HepG2 (cell line): ENCODE results near the gene VARS1. TPM values are rescaled to one million over a fixed set of nuclear protein-coding genes. Genes with fewer than 3 reads are reported as not detected.

Experiments used
- AGO2 ChIP-seq: fragments of 200-400 bp; formaldehyde crosslinking; optimal IDR thresholded peaks from 2 replicates; pipeline ENCODE3; 2017; ENCODE audit warnings: mild to moderate bottlenecking, low read depth, low read length, moderate library complexity
- ATM ChIP-seq: fragments of 450-650 bp; IDR thresholded peaks from 2 replicates; pipeline ENCODE4 v1.7.1; 2017; ENCODE audit warnings: mild to moderate bottlenecking, borderline replicate concordance
- EZH2 ChIP-seq: conservative IDR thresholded peaks from 2 replicates; pipeline ENCODE4 v1.6.1; 2012; ENCODE audit warnings: mild to moderate bottlenecking, low read depth, low read length, moderate library complexity
- GATA4 ChIP-seq: sonication (generic); IDR thresholded peaks from 2 replicates; pipeline ENCODE4 v1.6.1; 2016; ENCODE audit warnings: antibody characterized with exemption, low read depth, borderline replicate concordance
- PCBP1 ChIP-seq: fragments of 200-400 bp; formaldehyde crosslinking; IDR thresholded peaks from 2 replicates; pipeline ENCODE4 v1.6.1; 2017; ENCODE audit warnings: mild to moderate bottlenecking, low read depth, low read length, borderline replicate concordance
- PRPF4 ChIP-seq: fragments of 200-400 bp; formaldehyde crosslinking; IDR thresholded peaks from 2 replicates; pipeline ENCODE4 v1.6.1; 2016; ENCODE audit warnings: low read length, low read depth; ENCODE audit not compliant: poor library complexity, severe bottlenecking
- XRCC5 ChIP-seq: fragments of 200-400 bp; formaldehyde crosslinking; optimal IDR thresholded peaks from 2 replicates; pipeline ENCODE3; 2017; ENCODE audit warnings: mild to moderate bottlenecking, low read length
- ZNF264 ChIP-seq: sonication (generic); formaldehyde crosslinking; IDR thresholded peaks from 2 replicates; pipeline ENCODE4 v1.4.0; 2020; ENCODE audit warnings: missing genetic modification reagents
- ZNF354B ChIP-seq: sonication (generic); formaldehyde crosslinking; IDR thresholded peaks from 2 replicates; pipeline ENCODE4 v1.8.0; 2022; ENCODE audit warnings: mild to moderate bottlenecking, missing genetic modification reagents
- ZNF550 ChIP-seq: sonication (generic); formaldehyde crosslinking; IDR thresholded peaks from 2 replicates; pipeline ENCODE4 v1.4.0; 2020; ENCODE audit warnings: mild to moderate bottlenecking, missing genetic modification reagents, borderline replicate concordance
- ZNF576 ChIP-seq: sonication (generic); formaldehyde crosslinking; IDR thresholded peaks from 2 replicates; pipeline ENCODE4 v1.4.0; 2020; ENCODE audit warnings: mild to moderate bottlenecking, missing genetic modification reagents
- ZNF737 ChIP-seq: sonication (generic); formaldehyde crosslinking; IDR thresholded peaks from 2 replicates; pipeline ENCODE4 v1.5.0; 2020; ENCODE audit warnings: missing genetic modification reagents, mild to moderate bottlenecking, borderline replicate concordance
- ZNF775 ChIP-seq: sonication (generic); formaldehyde crosslinking; IDR thresholded peaks from 2 replicates; pipeline ENCODE4 v1.4.0; 2020; ENCODE audit warnings: missing genetic modification reagents, mild to moderate bottlenecking, moderate library complexity, borderline replicate concordance
- polyA plus RNA-seq, 8 experiments: library from polyadenylated mRNA; depleted of rRNA in 3 of 8; stranded (reverse) in 7 of 8; unstranded in 1 of 8; fragments of >200 nt; fragmentation: Illumina TruSeq in 4 of 8; extraction: Trizol in 4 of 8; gene quantifications; 2 replicates each; pipeline versions ENCODE4 v1.2.1 to v1.2.3, GENCODE V29; 2011 to 2016; ENCODE audit warnings: low read depth in 4 of 8, missing spikeins in 1 of 8, mixed read lengths in 1 of 8; ENCODE audit not compliant: insufficient read depth in 1 of 8
- total RNA-seq, 5 experiments: library from RNA; depleted of rRNA; stranded (reverse); fragments of >200 nt; fragmentation: Illumina TruSeq; extraction: Trizol; gene quantifications; 2 replicates each; pipeline ENCODE4 v1.2.3, GENCODE V29; 2016; ENCODE audit warnings: low read depth in 1 of 5
- TF ChIP-seq, protein P1 (sequence below): sonication (generic); formaldehyde crosslinking; IDR thresholded peaks from 2 replicates; pipeline ENCODE4 v1.4.0; 2020; ENCODE audit warnings: missing genetic modification reagents, borderline replicate concordance
- TF ChIP-seq, protein P2 (sequence below): IDR thresholded peaks from 2 replicates; pipeline ENCODE4 v1.6.1; 2012; ENCODE audit warnings: inconsistent platforms
- TF ChIP-seq, protein P3 (sequence below): sonication (generic); formaldehyde crosslinking; IDR thresholded peaks from 2 replicates; pipeline ENCODE4 v1.4.0; 2020; ENCODE audit warnings: missing genetic modification reagents, borderline replicate concordance
- TF ChIP-seq, protein P4 (sequence below), 2 experiments: sonication (generic) in 1 of 2; formaldehyde crosslinking in 1 of 2; IDR thresholded peaks; 2 replicates each; pipeline versions ENCODE4 v1.4.0 to v1.6.1; 2016 to 2020; ENCODE audit warnings: borderline replicate concordance in 1 of 2, low read depth in 1 of 2, mild to moderate bottlenecking in 1 of 2, missing genetic modification reagents in 1 of 2
- TF ChIP-seq, protein P5 (sequence below): IDR thresholded peaks from 2 replicates; pipeline ENCODE4 v1.6.1; 2016; ENCODE audit warnings: low read depth, borderline replicate concordance

Gene VARS1
- total and polyA plus RNA-seq, 2 of the 13 experiments (the other 11 are each of a cell fraction or from before 2014, with no cell fraction given): 14.7 to 56.1 TPM

GRCh38 chr6:31795616-31796298, at the start of gene VARS1 (continued):
- TF ChIP-seq, protein P1, sequence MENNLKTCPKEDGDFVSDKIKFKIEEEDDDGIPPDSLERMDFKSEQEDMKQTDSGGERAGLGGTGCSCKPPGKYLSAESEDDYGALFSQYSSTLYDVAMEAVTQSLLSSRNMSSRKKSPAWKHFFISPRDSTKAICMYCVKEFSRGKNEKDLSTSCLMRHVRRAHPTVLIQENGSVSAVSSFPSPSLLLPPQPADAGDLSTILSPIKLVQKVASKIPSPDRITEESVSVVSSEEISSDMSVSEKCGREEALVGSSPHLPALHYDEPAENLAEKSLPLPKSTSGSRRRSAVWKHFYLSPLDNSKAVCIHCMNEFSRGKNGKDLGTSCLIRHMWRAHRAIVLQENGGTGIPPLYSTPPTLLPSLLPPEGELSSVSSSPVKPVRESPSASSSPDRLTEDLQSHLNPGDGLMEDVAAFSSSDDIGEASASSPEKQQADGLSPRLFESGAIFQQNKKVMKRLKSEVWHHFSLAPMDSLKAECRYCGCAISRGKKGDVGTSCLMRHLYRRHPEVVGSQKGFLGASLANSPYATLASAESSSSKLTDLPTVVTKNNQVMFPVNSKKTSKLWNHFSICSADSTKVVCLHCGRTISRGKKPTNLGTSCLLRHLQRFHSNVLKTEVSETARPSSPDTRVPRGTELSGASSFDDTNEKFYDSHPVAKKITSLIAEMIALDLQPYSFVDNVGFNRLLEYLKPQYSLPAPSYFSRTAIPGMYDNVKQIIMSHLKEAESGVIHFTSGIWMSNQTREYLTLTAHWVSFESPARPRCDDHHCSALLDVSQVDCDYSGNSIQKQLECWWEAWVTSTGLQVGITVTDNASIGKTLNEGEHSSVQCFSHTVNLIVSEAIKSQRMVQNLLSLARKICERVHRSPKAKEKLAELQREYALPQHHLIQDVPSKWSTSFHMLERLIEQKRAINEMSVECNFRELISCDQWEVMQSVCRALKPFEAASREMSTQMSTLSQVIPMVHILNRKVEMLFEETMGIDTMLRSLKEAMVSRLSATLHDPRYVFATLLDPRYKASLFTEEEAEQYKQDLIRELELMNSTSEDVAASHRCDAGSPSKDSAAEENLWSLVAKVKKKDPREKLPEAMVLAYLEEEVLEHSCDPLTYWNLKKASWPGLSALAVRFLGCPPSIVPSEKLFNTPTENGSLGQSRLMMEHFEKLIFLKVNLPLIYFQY (CRISPR knock-in tag): peak; percentile 91; the same call in 1 of the 2 replicates
- TF ChIP-seq PCBP1: no peak
- TF ChIP-seq, protein P2, sequence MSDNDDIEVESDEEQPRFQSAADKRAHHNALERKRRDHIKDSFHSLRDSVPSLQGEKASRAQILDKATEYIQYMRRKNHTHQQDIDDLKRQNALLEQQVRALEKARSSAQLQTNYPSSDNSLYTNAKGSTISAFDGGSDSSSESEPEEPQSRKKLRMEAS: peak; percentile 99
- no peak for TF ChIP-seq ATM
- TF ChIP-seq GATA4: no peak
- no peak for TF ChIP-seq ZNF264
- no peak for TF ChIP-seq ZNF550
- peak; percentile 96 for TF ChIP-seq XRCC5
- peak; percentile 66 for TF ChIP-seq AGO2
- peak; percentile 98 for TF ChIP-seq ZNF576 (CRISPR knock-in tag)
- TF ChIP-seq PRPF4: no peak
- no peak for TF ChIP-seq ZNF354B (CRISPR knock-in tag)
- TF ChIP-seq ZNF775 (CRISPR knock-in tag): no peak
- TF ChIP-seq, protein P3, sequence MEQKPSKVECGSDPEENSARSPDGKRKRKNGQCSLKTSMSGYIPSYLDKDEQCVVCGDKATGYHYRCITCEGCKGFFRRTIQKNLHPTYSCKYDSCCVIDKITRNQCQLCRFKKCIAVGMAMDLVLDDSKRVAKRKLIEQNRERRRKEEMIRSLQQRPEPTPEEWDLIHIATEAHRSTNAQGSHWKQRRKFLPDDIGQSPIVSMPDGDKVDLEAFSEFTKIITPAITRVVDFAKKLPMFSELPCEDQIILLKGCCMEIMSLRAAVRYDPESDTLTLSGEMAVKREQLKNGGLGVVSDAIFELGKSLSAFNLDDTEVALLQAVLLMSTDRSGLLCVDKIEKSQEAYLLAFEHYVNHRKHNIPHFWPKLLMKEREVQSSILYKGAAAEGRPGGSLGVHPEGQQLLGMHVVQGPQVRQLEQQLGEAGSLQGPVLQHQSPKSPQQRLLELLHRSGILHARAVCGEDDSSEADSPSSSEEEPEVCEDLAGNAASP (CRISPR knock-in tag): peak; percentile 8; the same call in 1 of the 2 replicates
- no peak for TF ChIP-seq ZNF737 (CRISPR knock-in tag)
- TF ChIP-seq EZH2: no peak
- TF ChIP-seq, protein P4, sequence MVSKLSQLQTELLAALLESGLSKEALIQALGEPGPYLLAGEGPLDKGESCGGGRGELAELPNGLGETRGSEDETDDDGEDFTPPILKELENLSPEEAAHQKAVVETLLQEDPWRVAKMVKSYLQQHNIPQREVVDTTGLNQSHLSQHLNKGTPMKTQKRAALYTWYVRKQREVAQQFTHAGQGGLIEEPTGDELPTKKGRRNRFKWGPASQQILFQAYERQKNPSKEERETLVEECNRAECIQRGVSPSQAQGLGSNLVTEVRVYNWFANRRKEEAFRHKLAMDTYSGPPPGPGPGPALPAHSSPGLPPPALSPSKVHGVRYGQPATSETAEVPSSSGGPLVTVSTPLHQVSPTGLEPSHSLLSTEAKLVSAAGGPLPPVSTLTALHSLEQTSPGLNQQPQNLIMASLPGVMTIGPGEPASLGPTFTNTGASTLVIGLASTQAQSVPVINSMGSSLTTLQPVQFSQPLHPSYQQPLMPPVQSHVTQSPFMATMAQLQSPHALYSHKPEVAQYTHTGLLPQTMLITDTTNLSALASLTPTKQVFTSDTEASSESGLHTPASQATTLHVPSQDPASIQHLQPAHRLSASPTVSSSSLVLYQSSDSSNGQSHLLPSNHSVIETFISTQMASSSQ (IDR thresholded peaks at IDR 0.05; ENCODE audit: low read depth): no peak
- TF ChIP-seq, protein P4 (CRISPR knock-in tag; IDR thresholded peaks at IDR 0.05; ENCODE audit: borderline replicate concordance): peak; percentile 65
- TF ChIP-seq, protein P5, sequence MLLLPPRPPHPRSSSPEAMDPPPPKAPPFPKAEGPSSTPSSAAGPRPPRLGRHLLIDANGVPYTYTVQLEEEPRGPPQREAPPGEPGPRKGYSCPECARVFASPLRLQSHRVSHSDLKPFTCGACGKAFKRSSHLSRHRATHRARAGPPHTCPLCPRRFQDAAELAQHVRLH (CRISPR knock-in tag): peak; percentile 67
